GM21390 (cell line): ENCODE data around the gene TCIRG1.
"Not testable (repeated sequence)": the region's sequence is repeated elsewhere in the genome, so short reads cannot be mapped to it uniquely, and the experiment has no call there.

ENCODE experiments used
- ATAC-seq: cut with Tn5 transposase; IDR thresholded peaks from one replicate; pipeline ENCODE4 v1.9.1; 2021; ENCODE audit not compliant: unreplicated experiment

The TCIRG1 gene

DNA sequence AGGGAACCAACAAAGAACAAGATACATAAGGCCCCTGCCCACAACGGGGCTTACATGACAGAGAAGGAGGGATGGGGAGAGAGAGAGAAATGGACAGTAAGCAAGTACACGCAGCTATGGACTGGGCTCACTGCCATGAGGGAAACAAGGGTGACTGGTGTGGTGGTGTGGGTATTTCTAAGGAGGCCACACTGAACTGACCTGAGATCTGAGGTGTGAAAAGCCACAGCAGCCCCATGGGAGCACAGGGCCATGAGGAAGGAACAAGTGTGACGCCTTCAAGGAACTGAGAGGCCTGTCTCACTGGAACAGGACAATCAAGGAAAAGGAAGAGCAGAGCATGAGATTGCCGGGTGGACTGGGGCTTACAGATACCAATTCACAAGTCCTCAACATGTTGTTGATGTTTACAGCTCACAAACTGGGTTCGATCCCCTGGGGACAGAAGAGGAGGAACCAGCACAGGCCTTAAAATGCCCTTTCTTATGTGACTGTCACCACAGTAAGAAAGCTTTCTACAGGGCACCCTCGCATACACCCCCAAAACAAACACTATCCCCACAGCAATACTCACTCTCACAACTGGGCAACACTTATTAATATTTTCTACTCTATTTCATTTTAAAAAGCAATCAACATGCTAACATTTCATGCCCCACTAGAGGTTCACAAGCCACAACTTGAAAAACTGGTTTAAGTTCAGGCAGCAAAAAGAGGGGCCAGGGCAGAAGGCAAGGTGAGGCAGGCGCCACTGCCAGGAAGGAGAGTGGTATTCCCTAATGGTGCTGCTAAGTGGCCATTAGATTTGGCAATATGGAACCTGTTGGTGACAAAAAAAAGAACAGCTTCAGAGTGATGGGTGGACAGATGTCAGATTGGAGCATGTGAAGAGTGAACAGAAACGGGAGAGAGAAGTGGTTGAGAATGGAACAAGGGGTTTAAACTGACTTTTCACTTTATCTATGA is 39.1 kb downstream of the TCIRG1 start:
- ATAC-seq, result no peak

DNA sequence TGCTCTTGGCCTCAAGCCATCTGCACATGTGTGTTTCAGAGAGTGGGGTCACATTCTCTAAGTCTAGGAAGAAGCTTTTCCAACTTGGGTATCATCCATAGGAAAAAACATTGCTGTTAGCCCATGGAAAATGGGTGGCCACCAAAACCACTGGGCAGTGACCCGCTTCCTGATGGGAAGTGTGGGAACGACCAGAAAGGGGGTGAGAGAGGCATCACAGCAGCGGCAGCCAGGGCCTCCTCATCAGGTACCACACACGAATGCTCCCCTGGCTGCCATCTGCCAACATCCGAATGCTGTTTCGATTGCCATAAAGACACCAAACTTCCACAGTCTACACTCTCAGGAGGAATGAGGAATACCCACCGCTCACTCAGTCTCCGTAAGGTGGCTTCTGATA is 42.0 kb downstream of the TCIRG1 start:
- no peak for ATAC-seq

DNA sequence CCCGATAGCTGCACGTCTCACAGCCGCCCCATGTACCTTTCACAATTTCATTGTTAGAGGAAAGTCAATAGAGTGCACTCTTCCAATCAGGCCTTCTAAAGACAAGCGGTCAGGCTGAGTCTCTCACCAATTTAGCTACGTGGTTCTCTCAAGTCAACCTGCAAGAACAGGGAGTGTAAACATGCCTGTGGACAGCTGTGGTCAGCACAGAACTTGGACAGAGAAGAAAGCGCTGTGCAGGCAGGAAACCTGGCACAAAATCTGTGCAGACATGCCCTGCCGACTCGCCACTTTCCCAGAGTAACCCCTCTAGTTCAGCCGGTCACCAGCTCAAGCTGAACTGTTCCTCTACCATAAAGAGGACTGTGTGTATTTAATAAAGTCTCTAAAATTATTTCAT is 42.9 kb downstream of the TCIRG1 start:
- ATAC-seq, result no peak

DNA sequence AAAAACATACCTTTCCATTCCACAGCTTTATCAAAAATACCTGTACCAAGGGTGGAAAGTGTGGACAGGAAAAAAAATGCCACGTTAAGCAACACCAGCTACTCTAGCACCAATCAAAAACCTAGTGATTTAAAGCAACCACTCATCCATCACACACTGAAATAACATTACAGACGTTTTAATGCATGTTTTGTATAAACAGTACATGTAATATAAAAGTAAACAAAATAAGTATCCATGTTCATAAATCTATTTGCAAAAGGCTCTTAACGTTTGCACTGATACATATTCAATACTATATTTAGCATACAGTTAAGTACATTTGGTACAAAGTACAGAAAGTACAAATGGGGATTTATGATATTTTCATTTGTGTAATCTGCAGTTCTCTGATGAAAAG is 43.7 kb downstream of the TCIRG1 start:
- no peak for ATAC-seq

DNA sequence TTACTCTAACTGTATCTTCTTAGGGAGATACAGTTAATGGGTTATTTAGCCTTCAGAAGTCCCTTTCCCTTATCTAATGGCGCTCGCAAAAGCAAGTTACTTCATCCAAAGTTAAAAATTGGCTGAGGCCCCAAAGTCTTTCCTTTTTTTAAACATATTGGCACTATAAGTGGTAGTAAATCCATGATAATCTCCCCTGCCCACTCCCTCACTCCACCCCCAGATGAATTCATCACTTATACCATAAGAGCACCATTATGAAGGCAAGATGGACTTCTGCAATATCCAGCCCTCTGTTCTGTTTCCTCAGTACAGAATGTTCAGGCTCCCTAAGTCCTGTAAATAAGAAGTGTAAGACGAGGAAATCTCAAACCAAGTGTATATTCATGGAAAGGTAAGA is 44.7 kb downstream of the TCIRG1 start:
- ATAC-seq, result no peak

DNA sequence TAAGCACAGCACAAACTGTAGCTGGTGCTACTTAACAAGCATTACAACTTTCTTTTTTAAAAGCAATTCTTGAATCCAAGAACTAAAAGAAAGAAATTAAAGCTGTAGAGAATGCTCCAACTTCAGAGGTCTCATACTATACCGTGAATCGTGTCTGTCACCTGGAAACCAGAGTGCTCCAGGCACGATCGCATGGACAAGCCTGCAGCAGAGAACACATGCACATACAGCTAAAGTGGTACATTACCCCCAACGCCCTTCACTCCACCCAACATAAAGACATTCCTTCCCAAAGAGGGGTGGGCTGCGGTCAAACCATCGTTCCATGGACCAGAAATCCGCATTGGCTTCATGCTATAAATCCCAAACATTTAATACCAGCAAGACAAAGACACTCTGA is 50.9 kb downstream of the TCIRG1 start:
- ATAC-seq, result no peak

DNA sequence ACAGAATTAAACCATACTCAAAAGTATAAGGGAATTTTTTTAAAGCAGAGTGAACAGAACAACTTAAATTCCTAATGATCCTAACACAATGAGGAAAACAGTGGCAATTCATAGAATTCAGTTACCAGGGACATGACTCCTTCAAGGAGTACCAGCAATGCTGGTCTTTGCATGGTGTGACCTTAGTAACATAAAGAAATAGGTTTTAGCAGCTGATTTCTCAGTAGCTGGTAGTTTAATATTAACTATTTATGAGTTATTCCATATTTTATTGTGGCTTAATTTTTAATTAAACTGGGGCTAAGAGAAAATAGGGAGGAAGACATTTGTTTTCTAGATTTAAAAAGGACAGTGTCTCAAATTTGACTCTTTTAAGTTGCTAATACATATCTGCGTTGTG is 51.5 kb downstream of the TCIRG1 start:
- ATAC-seq, result no peak

DNA sequence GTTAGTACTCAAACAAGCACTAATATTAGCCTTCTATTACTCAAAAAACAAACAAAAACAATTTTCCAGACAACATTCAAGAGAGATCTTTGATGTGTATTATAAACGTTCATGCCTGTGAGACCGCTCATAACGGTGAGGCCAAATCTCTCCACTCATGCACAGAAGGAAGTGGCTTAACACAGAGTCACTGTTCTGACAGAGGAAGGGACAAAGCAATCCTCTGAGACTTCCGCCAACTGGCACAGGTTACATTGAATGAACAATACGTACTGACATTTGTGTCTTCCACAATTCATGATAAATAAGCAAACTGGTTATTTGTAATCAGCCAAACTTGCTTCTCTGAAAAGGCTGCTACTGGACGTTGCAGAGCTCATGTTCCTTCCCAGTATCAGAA is 51.9 kb downstream of the TCIRG1 start:
- ATAC-seq, result no peak

DNA sequence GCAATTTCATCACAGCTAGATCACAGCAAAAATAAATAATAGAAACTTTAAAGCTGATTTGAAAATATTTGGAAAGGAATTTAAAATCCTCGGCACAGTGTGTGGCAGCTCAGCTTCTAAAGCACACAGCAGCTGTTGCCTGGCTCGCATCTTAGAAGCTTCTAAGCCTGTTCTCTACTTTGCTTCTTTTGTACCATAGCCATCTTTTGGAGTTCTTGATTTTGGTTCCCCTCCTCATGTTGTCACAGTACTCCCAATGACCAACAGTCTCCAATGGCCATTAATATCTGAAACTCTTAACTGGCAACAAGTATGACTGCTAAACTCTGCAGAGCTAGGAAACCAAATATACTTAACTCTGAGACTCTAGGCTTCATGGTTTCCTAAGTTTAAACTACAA is 53.6 kb downstream of the TCIRG1 start:
- ATAC-seq, result no peak

DNA sequence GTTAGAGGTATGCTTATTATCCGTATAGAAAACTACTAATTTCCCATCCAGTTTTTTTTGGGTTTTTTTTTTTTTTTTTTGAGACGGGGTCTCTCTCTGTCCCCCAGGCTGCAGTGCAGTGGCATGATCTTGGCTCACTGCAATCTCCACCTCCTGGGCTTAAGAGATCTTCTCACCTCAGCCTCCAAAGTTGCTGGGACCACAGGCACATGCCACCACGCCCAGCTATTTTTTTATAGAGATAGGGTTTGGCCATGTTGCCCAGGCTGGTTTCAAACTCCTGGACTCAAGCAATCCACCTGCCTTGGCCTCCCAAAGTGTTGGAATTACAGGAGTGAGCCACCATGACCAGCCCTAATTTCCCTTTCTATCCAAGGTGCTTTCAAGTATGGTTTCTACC is 54.1 kb downstream of the TCIRG1 start:
- ATAC-seq, result not testable (repeated sequence)

DNA sequence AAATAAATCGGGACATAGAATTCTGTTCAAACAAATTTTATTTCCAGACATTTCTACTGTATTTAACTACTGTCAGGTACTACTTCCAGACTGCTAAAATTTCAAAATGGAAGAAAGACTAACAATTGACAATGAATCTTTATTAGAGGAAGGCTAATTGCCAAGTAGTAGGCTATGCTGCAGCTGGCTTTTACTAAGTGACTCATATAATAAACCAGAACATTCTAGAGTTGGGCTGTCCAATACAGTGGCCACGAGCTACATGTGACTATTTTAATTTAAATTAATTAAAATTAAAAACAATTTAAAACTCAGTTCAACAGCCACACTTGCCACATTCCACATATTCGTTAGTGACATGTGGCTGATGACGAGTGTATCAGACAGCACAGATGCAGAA is 54.7 kb downstream of the TCIRG1 start:
- no peak for ATAC-seq

DNA sequence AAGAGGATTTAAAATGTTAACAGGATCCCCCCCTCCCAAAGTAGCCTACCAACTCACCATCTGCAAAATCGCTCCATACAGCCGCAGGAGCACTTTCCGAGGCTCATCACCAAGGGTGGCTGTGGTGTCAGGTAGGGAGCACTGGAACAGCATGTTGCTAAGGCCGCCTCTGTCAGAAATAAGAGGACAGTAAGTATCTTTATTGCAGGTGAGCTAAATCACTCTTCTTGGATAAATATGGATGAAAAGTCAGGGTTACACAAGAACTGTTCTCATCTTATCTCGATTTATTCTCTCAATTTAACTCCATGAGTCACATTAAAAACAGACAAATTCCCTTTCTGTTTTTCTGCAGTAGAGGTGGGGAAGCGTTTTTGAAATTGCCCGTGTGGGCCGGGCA is 58.1 kb downstream of the TCIRG1 start:
- no peak for ATAC-seq

DNA sequence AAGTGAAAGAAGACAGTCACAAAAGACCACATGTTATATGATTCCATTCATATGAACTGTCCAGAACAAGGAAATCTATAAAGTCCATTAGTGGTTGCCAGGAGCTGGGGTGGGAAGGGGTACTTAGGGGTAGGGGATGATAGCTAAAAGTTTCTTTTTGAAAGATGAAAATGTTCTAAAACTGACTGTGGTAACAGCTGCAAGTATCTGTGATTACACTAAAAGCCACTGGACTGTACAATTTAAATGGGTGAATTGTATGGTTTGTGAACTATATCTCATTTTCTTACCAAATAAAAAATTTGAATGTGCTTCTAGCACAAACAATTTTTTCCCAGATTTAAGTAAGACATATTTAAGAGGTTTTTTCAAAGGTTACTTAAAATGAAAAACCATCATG is 60.2 kb downstream of the TCIRG1 start:
- no peak for ATAC-seq

DNA sequence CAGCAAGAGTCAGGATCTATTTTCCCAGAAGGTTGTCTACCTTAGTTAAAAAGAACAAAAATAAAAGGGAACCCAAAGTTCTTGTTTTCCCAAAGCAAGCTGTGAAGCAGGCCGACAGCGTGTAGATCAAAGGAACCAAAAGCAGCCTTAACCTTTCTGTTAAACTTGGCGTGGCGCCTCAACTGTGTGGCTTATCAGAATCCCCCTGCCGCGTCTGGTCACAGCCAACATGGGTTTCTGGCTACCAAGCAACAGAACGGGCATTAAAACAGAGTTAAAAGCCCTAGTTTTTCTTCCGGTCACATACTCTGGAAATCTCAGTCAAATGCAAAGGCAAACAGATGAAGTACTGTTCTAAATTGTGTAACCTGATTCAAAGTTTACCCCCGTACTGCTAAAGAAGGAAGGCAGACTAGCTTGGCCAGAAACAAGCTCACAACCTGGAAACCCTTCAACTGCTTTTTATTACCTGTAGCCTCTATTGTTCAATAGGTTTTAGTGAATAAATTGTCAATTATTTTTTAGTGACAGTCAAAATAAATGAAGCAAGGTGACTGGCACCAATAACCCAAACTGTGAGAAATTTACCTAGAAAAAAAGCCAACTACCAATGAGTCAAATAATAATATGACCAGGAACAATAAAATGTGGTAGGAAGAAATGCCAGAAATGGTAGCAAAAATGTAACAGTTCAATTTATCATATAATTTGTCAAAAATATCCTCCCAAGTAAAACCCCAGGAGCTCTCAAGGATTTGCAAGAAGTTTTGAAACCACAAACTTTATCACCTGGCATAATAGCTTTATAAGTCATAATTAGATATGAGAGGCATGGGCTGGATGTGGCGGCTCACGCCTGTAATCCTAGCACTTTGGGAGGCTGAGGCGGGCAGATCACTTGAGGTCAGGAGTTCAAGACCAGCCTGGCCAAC is 60.9 kb downstream of the TCIRG1 start:
- no peak for ATAC-seq
